Activated CD4-positive, alpha-beta T cell treated with anti-CD3 and anti-CD28 coated beads for 48 hours (primary cell): ENCODE results near the gene EEPD1.

Experiments
- DNase-seq: peaks from one replicate; pipeline ENCODE4 v3.0.0-alpha.2; 2020

EEPD1 gene

DNA sequence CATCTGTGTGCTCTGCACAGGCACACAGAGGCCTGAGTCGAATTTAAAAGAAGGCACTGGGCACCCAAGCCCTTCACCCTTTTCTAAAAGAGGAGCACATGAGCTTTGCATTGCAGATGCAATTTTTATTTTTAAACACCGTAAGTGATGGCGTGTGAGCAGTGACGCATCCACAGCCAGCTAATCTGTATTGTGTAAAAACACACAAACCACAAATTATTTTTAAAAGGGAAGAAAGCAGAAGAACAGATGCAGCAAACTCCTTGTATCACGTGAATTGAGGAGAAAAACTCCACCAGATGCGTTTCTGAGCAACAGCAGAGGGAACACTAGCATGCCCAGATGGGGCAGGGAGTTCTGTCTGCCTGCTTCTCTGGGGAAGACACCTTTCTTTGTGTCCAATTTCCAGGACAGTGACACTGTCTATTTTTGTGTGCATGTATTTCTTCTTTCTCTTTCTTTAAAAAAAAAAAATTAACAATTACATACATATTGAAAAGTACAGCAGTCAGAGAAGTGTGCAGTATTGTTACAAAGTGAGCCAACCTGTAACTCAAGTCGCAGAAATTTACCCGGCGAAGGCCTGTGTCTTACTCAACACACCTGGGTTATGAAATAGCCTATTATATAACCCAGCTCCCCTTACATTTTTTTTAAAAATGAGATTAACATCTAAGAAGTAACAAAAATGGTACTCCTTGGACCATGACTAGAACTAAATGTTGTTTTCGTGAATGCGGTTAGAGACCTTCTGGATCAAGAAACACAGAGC is 39.2 kb downstream of the EEPD1 start:
- no peak for DNase-seq

- no peak for DNase-seq
Measured at GRCh38 chr7:36192877-36193276, 39.8 kb downstream of the EEPD1 start.

DNA sequence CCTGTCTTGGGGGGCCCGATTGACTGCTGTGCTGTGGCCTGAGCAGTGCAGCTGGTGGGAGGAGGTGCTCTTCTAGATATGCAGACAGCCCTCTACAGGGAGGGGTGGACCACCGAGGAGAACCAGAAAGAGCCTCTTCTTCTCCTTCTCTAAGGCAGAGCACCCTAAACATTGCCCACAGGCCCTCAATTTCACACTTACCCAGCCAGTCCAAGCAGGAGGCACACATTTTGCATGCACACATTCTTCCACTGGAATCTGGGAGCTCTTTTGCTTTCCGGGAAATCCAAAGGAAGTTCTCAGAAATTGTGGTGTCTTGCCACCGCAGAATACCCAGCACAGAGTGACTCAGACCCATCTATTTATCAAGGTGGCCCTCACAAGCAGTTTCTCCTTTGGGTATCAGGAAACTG is 45.8 kb downstream of the EEPD1 start:
- no peak for DNase-seq

DNA sequence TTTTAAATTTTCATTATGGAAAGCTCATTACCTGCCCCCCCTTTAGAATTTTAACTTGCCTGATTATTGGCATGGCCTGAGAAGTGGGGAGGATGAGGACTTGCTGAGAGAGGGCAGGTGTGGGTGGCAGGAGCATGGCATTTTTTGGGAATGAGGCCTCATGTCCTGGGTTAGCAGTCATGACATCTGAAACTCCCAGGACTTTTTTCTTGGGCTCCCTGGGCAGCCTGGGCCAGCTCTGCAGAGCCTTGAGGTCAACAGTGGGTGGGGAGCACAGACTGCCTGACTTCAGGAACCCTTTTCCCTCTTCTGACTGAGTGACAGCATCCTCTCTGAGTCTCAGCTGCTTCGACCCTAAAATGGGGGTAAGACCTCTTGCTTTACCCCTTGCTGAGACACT is 46.3 kb downstream of the EEPD1 start:
- DNase-seq, result no peak

DNA sequence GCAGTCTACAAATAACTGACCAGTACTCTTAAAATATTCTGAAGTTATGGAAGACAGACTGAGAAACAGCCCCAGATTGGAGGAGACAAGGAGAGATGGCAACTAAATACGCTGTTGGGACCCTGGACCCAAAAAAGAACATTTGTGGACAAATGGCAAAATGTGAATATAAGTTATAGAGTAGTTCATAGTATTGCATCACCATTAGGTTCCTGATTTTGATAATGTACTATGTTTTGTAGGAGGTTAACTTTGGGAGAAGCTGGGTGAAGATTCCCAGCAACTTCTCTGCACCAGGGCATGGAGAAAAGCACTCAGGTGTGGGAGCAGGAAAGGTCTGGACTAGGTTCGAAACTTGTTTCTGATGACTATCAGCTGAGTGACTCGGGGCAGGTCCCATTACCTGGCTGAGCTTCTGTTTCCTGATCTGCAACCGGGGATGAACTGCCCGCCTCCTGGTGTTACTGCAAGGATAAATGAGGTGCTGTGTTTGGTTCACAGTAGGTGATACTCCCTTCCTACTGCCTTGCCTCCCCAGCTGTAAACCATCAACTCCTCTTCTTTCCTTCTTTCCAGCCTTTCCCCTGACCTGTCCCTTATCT is 48.2 kb downstream of the EEPD1 start:
- no peak for DNase-seq

DNA sequence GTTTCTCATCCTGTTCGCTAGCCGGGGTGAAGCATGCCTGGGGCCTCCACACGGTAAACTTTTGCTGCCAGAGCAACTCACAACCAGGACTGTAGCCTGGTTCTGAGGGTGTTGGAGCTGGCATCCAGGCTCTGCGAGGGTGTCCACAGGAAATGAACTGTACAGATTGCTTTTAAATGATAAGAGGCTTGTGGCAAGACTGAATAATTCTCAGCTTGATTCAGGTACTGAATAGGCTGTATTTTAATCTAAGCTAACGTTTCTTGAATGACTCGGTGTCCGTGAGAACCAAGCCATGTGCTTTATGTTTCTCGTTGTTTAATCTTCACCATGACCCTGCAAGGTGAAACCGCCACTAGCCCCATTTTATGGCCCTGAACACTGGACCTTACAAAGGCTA is 49.3 kb downstream of the EEPD1 start:
- no peak for DNase-seq

GRCh38 chr7:36203071-36203790 is 50.2 kb downstream of the EEPD1 start:
- no peak for DNase-seq

- no peak for DNase-seq
Measured at GRCh38 chr7:36204044-36204663, 51.1 kb downstream of the EEPD1 start.

- no peak for DNase-seq
Measured at GRCh38 chr7:36204929-36205635, 52.0 kb downstream of the EEPD1 start.

DNA sequence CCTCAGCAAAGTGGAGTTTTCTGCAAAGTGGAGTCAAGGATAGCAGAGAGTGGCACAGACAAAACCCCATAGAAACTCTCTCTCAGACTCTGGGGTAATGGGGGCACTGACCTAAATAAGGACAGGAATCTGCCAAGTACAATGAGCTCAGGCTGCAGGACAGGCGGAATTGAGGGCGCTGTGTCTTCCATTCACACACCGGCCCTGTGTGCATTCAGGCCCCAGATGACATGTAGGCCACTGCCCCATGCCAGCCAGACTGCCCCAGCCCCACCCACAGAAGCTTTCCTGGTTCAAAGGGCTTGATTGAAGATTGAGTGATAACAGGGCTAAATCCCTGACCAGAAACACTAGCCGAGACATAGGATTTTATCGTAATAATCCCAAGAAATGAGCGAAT is 52.7 kb downstream of the EEPD1 start:
- DNase-seq, result no peak

DNA sequence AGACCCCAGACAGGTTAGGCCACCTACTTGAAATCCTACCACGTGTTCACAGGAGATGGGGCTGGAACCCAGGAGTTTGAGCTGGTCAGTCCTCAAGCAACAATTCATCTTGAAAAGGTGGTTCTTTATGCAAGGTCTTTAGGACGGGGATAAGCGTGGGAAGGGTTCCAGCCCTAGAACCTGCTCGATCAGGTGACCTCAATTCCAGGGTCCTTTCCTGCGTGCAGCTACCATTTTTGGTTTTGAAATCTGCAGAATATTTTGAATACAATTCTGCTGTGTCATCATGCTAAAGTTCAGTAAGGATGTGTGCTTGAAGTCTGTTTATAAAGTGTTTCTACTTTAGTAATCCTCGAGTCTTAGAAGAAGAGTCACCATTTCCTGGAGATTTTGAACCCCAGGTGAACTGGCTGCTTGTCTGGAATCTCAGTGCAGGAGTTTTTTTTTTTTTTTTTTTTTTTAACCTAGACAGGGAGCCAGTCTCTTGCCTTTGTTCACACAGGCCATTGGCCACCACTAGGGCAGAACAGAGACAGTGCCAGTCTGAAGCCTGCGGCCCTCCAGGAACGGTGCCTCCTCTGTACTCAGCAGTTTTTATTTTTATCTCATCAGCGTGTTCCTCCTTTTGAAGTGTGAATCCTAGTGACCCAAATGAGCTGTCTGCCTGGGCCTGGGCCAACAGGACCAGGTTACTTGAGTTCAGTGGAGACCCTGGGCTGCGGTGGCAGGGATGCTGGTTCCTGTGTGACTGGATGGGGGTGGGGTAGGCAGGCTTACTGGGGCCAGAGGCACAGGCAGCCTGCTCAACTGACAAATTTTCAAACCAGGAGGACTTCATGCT is 54.6 kb downstream of the EEPD1 start:
- no peak for DNase-seq

DNA sequence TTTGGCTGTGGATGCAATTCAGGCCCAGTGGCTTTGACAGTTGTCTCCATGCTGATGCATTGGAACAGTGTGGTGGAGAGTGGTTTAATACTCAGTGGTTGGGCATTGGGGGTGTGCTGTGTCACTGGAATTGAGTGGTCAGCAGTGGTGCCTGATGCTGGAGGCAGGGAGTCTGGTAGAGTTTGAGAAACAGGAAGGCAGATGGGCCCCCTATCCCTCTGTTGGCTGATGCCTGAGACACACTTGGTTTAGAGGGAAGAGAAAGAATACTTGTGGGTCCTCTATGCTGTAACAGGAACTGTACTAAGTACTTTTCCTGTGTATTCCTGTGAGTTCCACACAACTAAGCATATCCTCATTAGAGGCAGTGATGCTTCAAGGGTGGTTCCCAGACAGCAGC is 55.4 kb downstream of the EEPD1 start:
- DNase-seq, result no peak

DNA sequence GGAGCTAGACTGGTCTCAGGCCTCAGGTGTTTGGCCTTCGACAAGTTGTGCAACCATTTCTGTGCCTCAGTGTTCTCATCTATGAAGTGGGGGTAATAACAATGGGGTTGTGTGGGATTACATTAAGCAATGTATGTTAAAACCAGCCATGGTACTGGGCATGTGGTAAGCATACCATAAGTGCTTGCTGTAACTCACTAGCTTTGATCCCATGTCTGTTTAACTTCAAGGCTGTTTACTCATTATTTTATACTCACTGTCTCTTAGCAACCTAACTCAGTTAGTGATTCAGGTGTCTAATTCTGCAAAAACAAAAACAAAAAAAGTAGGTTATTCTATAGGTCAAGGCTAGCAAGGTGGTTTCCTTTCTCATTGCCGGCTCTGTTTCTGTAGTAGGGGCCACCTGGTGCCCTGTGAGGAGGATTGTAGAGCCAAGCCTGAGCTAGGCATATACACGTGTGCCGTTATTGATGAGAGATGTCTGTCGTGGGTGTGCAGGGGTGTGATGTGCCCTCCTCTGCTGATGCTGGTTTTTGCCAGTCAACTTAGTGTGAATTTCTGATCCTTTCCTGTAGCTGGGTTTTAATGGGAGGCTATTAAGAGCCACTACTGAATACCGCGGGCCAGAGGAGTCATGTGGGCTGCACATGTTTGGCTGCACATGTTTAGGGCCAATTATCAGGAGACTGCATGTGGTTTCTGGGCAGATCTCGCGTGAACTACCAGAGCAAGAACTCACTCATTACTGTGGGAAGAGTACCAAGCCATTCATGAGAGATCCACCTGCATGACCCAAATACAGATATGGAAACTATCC is 56.2 kb downstream of the EEPD1 start:
- no peak for DNase-seq

DNA sequence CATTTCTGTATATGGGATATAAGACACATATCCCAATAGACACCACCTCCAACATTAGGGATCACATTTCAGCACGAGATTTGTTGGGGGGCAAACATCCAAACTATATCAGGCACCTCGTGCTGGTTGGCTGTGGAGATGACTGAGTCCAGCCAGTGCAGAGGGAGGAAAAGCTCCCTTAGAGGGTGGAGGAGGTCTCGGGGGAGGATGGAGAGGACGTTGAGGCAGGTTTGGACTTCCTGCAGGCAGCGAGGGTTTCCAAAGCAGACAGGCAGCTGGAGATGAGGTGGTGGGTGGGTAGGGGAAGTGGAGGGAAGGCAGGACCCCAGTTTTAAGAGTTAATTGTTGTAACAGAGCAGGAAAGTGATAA is 56.7 kb downstream of the EEPD1 start:
- DNase-seq, result no peak

GRCh38 chr7:36210291-36210922 is 57.4 kb downstream of the EEPD1 start:
- no peak for DNase-seq

- DNase-seq, result no peak
Measured at GRCh38 chr7:36214608-36215456, 61.8 kb downstream of the EEPD1 start.

GRCh38 chr7:36215457-36215765 is 62.4 kb downstream of the EEPD1 start:
- no peak for DNase-seq

DNA sequence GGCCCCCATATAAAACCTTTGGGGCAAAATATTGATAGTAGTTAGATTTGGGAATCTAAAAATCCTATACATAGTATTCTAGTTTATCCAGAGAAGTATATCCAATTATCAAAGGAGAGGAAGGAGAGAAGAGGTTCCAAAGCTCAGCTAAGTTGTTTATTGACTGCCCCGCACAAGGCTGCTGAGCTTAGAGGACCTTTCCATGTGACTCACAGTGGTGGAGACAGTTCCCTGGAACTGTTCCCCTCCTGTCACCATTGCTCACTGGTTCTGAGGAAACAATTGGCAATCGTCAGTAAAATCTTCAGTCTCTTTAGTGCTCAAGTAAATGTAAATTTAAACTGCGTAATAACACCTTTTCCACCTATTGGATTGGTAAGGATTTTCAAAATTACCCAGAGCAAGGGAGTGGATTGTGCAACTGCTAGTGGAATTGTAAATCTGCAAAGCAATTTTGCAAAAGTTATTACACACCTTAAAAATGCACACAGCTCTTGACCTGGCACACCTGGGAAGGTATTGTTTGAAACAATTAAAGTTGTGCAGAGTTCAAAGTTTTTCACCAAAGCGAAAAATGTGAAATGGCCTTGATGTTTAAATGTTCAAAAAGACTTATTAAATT is 63.1 kb downstream of the EEPD1 start:
- no peak for DNase-seq

DNA sequence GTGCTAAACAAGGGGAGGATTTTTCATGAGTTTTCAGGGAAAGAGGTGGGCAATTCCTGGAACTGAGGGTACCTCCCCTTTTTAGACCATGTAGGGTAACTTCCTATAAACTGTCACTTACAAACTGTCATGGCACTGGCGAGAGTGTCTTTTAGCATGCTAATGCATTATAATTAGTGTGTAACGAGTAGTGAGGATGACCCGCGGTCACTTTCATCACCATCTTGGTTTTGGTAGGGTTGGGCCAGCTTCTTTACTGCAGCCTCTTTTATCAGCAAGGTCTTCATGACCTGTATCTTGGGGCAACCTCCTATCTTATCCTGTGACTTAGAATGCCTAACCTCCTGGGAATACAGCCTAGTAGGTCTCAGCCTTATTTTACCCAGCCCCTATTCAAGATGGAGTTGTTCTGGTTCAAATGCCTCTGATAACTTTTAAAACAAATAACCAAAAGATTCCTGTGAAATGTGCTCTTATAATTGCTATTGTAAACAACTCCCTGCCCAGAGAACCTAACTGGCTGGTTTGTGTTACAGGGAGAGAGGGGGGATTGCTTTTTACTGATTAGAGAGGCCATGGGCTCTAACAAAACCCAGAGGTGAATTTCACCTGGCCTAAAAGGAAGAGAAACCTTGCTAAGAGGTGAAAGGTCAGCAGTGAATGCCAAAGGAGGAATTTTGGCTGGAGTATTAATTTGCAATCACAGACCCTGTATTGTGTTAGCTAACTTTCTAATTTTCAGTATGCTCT is 64.3 kb downstream of the EEPD1 start:
- DNase-seq, result no peak
